ENCODE data around the gene ANKMY1. TPM values are rescaled to one million over a fixed set of nuclear protein-coding genes. Genes with fewer than 3 reads are reported as not detected.

Gene ANKMY1
- total RNA-seq, 1 donor from 2014 or later, result 28.5 TPM

DNA sequence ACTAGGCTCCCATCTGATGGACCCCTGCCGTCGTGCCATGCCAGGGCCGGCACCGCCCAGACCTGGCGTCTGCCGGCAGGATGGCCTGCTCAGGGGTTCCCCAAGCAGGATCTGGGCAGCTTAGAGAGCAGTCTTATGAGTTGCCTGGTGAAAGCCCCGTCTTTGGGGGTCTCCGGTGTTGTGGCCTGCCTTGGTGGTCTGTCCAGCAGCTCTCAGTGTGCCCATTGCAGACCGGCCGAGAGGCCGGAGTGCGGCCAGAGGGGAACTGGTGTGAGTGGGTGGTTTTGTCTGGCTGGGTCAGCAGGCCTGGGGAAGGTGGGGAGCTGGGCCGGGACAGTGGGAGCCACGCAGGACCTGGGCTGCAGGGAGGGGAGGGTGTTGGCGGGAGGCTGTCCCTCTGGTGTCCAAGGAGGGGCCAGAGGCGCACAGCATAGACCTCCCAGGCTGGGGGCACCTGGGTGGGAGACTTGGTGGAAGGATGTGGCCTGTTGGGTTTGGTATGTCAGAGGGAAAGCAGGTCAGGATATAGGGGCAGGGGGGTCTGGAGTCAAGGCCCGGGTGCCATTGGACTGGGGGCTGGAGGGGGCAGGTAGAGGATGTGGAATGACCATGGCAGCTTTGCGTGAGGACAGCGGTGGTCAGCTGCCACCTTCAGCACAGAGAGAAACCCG, 105.9 kb downstream of the ANKMY1 start:
- DNase-seq (ENCODE audit: extremely low spot score, unreplicated experiment), result no peak
- Mint-ChIP-seq H3K4me1 (ENCODE audit: unreplicated experiment) (peaks cover 61% of the 10 kb centered on the region), H3K27me3 (ENCODE audit: unreplicated experiment) (no peaks in the 10 kb centered on the region), H3K27ac (ENCODE audit: unreplicated experiment) (peak overlapping the region; percentile 65), H3K4me3 (ENCODE audit: unreplicated experiment) (peak overlapping the region; percentile 67), H3K9me3 (ENCODE audit: unreplicated experiment) (no peaks in the 10 kb centered on the region), H3K36me3 (ENCODE audit: unreplicated experiment) (no peaks in the 10 kb centered on the region)
- TF ChIP-seq, protein P1, sequence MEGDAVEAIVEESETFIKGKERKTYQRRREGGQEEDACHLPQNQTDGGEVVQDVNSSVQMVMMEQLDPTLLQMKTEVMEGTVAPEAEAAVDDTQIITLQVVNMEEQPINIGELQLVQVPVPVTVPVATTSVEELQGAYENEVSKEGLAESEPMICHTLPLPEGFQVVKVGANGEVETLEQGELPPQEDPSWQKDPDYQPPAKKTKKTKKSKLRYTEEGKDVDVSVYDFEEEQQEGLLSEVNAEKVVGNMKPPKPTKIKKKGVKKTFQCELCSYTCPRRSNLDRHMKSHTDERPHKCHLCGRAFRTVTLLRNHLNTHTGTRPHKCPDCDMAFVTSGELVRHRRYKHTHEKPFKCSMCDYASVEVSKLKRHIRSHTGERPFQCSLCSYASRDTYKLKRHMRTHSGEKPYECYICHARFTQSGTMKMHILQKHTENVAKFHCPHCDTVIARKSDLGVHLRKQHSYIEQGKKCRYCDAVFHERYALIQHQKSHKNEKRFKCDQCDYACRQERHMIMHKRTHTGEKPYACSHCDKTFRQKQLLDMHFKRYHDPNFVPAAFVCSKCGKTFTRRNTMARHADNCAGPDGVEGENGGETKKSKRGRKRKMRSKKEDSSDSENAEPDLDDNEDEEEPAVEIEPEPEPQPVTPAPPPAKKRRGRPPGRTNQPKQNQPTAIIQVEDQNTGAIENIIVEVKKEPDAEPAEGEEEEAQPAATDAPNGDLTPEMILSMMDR (IDR thresholded peaks at IDR 0.05), result no peak

DNA sequence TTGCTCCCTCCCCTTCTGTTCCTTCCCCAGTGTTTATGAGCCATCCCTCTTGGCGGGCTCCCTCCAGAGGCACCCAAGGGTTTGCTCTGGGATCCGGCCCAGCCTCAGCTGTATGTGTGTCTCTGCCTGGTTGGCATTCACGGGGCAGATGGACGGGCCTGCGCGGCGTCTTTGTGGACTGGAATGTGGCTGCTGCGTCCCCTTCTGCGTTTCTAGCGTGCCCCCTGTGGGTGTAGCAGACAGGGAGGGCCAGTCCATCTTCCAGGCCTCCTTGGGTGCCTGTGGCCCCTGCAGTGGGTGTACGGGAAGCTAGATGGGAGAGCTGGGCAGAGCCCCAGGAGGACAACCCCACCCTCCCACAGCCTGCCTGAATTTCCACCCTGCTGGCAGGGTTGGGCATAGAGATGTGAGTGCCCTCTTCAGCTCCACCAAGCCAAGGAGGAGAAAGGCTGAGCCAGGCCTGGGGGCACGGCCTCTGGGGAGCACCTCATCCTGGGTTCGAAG, 106.6 kb downstream of the ANKMY1 start:
- peaks cover 58% of the 10 kb centered on the region for H3K4me1 Mint-ChIP-seq (ENCODE audit: unreplicated experiment)
- H3K36me3 Mint-ChIP-seq (ENCODE audit: unreplicated experiment), result no peaks in the 10 kb centered on the region
- no peaks in the 10 kb centered on the region for H3K27me3 Mint-ChIP-seq (ENCODE audit: unreplicated experiment)
- TF ChIP-seq, protein P1 (IDR thresholded peaks at IDR 0.05), result no peak
- peak overlapping the region; percentile 56 for H3K27ac Mint-ChIP-seq (ENCODE audit: unreplicated experiment)
- H3K4me3 Mint-ChIP-seq (ENCODE audit: unreplicated experiment), result peak overlapping the region; percentile 67
- no peaks in the 10 kb centered on the region for H3K9me3 Mint-ChIP-seq (ENCODE audit: unreplicated experiment)
- no peak for DNase-seq (ENCODE audit: extremely low spot score, unreplicated experiment)

DNA sequence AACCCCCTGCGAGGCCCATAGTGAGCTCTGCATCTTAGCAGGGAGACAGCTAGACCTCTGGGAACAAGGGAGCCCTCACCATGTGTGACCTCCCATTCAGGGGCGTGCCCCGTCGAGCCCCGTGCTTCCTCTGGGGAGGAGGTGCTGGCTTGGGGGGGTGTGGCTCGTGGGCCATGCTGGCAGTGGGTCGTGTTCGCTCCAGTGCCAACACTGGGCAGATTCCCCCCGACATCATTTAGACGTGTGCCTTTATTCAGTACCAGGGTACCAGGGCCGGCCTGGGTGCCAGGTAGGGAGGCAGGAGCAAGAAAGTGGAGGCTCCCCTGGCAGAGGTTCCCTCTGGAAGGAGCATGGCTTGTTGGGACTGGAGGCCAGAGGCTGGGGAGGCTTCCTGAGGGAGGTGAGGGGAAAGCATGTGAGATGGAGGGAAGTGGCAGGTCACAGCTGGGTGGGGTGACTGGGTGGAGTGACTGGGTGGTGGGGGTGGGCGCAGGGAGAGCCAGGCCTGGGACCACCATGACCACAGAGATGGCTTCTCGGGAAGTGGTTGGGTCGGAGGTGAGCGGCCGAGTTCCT, 107.2 kb downstream of the ANKMY1 start:
- TF ChIP-seq, protein P1 (IDR thresholded peaks at IDR 0.05), result no peak
- Mint-ChIP-seq H3K9me3 (ENCODE audit: unreplicated experiment) (no peaks in the 10 kb centered on the region), H3K27ac (ENCODE audit: unreplicated experiment) (peak overlapping the region; percentile 56), H3K27me3 (ENCODE audit: unreplicated experiment) (no peaks in the 10 kb centered on the region), H3K4me1 (ENCODE audit: unreplicated experiment) (peaks cover 59% of the 10 kb centered on the region), H3K4me3 (ENCODE audit: unreplicated experiment) (peak overlapping the region; percentile 29), H3K36me3 (ENCODE audit: unreplicated experiment) (no peaks in the 10 kb centered on the region)
- no peak for DNase-seq (ENCODE audit: extremely low spot score, unreplicated experiment)

DNA sequence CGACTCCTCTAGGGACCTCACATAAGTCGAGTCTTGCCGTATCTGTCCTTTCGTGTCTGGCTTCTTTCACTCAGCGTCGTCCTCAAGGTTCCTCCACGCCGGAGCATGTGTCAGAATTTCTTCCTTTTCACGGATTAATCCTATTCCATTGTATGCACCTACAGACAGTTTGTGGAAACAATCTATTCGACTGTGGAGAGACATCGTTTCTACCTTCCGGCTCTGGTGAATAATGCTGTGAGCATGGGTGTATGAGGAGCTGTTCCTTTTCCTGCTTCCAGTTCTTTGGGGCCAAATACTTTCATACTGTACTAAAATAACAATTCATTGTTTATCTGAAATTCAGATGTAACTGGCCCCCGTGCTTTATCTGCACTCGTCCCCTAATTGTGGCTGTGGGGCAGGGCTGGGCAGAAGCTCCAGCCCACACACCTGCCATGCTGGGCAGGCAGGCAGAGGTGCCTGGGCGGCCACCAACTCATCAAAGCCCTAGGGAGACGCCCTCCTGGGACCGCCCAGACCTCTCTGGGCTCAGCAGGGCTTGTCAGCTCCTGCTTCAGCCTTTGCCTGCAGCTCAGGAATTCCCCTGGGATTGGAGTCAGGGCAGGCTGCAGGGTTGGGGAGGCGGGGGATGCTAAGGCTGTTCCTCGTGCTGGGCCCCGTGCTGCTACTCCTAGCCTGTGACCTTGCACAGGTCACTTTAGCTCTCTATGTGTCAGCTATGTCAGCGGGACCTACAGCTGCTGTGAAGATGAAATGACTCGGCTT, 107.8 kb downstream of the ANKMY1 start:
- Mint-ChIP-seq H3K36me3 (ENCODE audit: unreplicated experiment) (no peaks in the 10 kb centered on the region), H3K27me3 (ENCODE audit: unreplicated experiment) (no peaks in the 10 kb centered on the region), H3K4me1 (ENCODE audit: unreplicated experiment) (peaks cover 54% of the 10 kb centered on the region), H3K4me3 (ENCODE audit: unreplicated experiment) (peak overlapping the region; percentile 29), H3K27ac (ENCODE audit: unreplicated experiment) (peak overlapping the region; percentile 76), H3K9me3 (ENCODE audit: unreplicated experiment) (no peaks in the 10 kb centered on the region)
- DNase-seq (ENCODE audit: extremely low spot score, unreplicated experiment), result no peak
- TF ChIP-seq, protein P1 (IDR thresholded peaks at IDR 0.05), result no peak

All from osteocyte (in vitro differentiated cells).